DOHH2 (cell line): ENCODE results near the gene SVIL.

Experiments
- H3F3A ChIP-seq: fragments of 200-600 bp; sonication (generic), shearing (Covaris generic); 2 replicates; pipeline ENCODE4 v1.6.0; 2016; ENCODE audit warnings: antibody characterized with exemption, mild to moderate bottlenecking; ENCODE audit not compliant: control insufficient read depth, insufficient read depth
- H3K27ac ChIP-seq: fragments of 200-600 bp; sonication (generic); 2 replicates; pipeline ENCODE4 v1.5.1; 2014; ENCODE audit warnings: low read depth, mild to moderate bottlenecking, low read length, moderate library complexity
- H3K27me3 ChIP-seq: fragments of 200-600 bp; sonication (generic); 2 replicates; pipeline ENCODE4 v1.6.1; 2014; ENCODE audit warnings: mild to moderate bottlenecking, low read length, mixed read lengths; ENCODE audit not compliant: control insufficient read depth
- H3K36me3 ChIP-seq: fragments of 200-600 bp; sonication (generic); 2 replicates; pipeline ENCODE4 v1.6.1; 2014; ENCODE audit warnings: mild to moderate bottlenecking, low read length, moderate library complexity, mixed read lengths; ENCODE audit not compliant: control insufficient read depth
- H3K4me1 ChIP-seq: fragments of 200-600 bp; sonication (generic); 2 replicates; pipeline ENCODE4 v1.6.1; 2014; ENCODE audit warnings: mild to moderate bottlenecking, low read length, mixed read lengths; ENCODE audit not compliant: control insufficient read depth
- H3K4me2 ChIP-seq: fragments of 200-600 bp; sonication (generic); 2 replicates; pipeline ENCODE4 v1.6.0; 2014; ENCODE audit warnings: mild to moderate bottlenecking, low read length, moderate library complexity
- H3K4me3 ChIP-seq: fragments of 200-600 bp; sonication (generic); 2 replicates; pipeline ENCODE4 v1.5.1; 2014; ENCODE audit warnings: mild to moderate bottlenecking, low read length, mixed read lengths
- H3K79me2 ChIP-seq: fragments of 200-600 bp; sonication (generic); 2 replicates; pipeline ENCODE4 v1.6.1; 2014; ENCODE audit warnings: mild to moderate bottlenecking, low read length, mixed read lengths; ENCODE audit not compliant: control insufficient read depth
- H3K9me2 ChIP-seq: fragments of 200-600 bp; sonication (generic); replicated peaks from 2 replicates; pipeline ENCODE4 v1.6.1; 2014; ENCODE audit warnings: mild to moderate bottlenecking, low read length, mixed read lengths; ENCODE audit not compliant: control insufficient read depth
- H3K9me3 ChIP-seq: fragments of 200-600 bp; sonication (generic); 2 replicates; pipeline ENCODE4 v1.6.1; 2014; ENCODE audit warnings: antibody characterized with exemption, low read length, mixed read lengths; ENCODE audit not compliant: control insufficient read depth, insufficient read depth
- H4K20me1 ChIP-seq: fragments of 200-600 bp; sonication (generic); 2 replicates; pipeline ENCODE4 v1.6.0; 2014; ENCODE audit warnings: low read depth, mild to moderate bottlenecking, antibody characterized with exemption, low read length, moderate library complexity; ENCODE audit not compliant: control insufficient read depth, insufficient read depth
- CTCF ChIP-seq: fragments of 200-600 bp; sonication (generic); IDR thresholded peaks from one replicate; pipeline ENCODE4 v1.5.1; 2014; ENCODE audit warnings: antibody characterized with exemption, mild to moderate bottlenecking, low read depth, low read length; ENCODE audit not compliant: poor library complexity, severe bottlenecking
- EZH2phosphoT487 ChIP-seq: fragments of 200-600 bp; sonication (generic); IDR thresholded peaks from 2 replicates; pipeline ENCODE4 v1.6.1; 2017; ENCODE audit warnings: borderline replicate concordance, mild to moderate bottlenecking, antibody characterized with exemption, low read length, moderate library complexity, mixed read lengths

SVIL gene

GRCh38 chr10:29452546-29452945 lies 182.2 kb downstream of the SVIL start:
- H3K9me3 ChIP-seq, result no peaks in the 10 kb centered on the region
- TF ChIP-seq EZH2phosphoT487 (no peak), CTCF (no peak)
- H3K27me3 ChIP-seq, result no peaks in the 10 kb centered on the region
- H3K27ac ChIP-seq, result no peak overlapping the region
- no peaks in the 10 kb centered on the region for H4K20me1 ChIP-seq
- H3K79me2 ChIP-seq, result no peaks in the 10 kb centered on the region
- H3K4me3 ChIP-seq, result no peak overlapping the region
- H3K4me1 ChIP-seq, result no peaks in the 10 kb centered on the region
- H3K36me3 ChIP-seq, result no peaks in the 10 kb centered on the region
- H3K9me2 ChIP-seq, result no peaks in the 10 kb centered on the region
- H3F3A ChIP-seq, result no peaks in the 10 kb centered on the region
- H3K4me2 ChIP-seq, result no peak overlapping the region

- no peaks in the 10 kb centered on the region for H3K9me2 ChIP-seq
- TF ChIP-seq EZH2phosphoT487 (no peak), CTCF (no peak)
- no peak overlapping the region for H3K4me2 ChIP-seq
- H3K4me3 ChIP-seq, result no peak overlapping the region
- H4K20me1 ChIP-seq, result no peaks in the 10 kb centered on the region
- H3F3A ChIP-seq, result no peaks in the 10 kb centered on the region
- H3K79me2 ChIP-seq, result no peaks in the 10 kb centered on the region
- H3K9me3 ChIP-seq, result no peaks in the 10 kb centered on the region
- H3K27ac ChIP-seq, result no peak overlapping the region
- no peaks in the 10 kb centered on the region for H3K4me1 ChIP-seq
- no peaks in the 10 kb centered on the region for H3K36me3 ChIP-seq
- no peaks in the 10 kb centered on the region for H3K27me3 ChIP-seq
Observed at GRCh38 chr10:29451946-29452345, 182.8 kb downstream of the SVIL start.

DNA sequence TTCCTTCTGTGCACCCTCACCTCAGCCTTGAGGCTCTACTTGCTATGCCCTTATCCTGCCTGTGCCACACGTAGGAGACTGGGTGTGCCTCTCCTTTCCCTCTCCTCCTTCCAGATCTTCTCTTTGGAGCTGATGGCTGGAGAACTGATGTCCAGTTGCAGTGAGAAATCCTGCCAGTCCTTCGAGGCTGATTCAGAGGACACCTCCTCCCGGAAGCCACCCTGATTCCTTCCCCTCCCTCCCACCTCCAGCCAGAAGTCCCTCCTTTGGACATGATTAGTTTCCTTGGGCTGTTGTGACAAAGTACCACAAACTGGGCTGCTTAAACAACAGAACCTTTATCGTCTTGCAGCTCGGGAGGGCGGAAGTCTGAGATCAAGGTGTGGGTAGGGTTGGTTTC lies 184.4 kb downstream of the SVIL start:
- Histone ChIP-seq H3K36me3 (no peaks in the 10 kb centered on the region), H3K9me2 (no peaks in the 10 kb centered on the region), H3K4me1 (no peaks in the 10 kb centered on the region), H3K4me3 (no peak overlapping the region), H3K27ac (no peak overlapping the region), H3K4me2 (no peak overlapping the region), H3F3A (no peaks in the 10 kb centered on the region), H3K27me3 (no peaks in the 10 kb centered on the region), H3K79me2 (no peaks in the 10 kb centered on the region), H4K20me1 (no peaks in the 10 kb centered on the region), H3K9me3 (no peaks in the 10 kb centered on the region)
- no peak for TF ChIP-seq CTCF
- TF ChIP-seq EZH2phosphoT487, result no peak
